ENCODE measurements around the gene CCNG1.
"Not testable (repeated sequence)": the region's sequence is repeated elsewhere in the genome, so short reads cannot be mapped to it uniquely, and the experiment has no call there.

The CCNG1 gene, protein sequence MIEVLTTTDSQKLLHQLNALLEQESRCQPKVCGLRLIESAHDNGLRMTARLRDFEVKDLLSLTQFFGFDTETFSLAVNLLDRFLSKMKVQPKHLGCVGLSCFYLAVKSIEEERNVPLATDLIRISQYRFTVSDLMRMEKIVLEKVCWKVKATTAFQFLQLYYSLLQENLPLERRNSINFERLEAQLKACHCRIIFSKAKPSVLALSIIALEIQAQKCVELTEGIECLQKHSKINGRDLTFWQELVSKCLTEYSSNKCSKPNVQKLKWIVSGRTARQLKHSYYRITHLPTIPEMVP

DNA sequence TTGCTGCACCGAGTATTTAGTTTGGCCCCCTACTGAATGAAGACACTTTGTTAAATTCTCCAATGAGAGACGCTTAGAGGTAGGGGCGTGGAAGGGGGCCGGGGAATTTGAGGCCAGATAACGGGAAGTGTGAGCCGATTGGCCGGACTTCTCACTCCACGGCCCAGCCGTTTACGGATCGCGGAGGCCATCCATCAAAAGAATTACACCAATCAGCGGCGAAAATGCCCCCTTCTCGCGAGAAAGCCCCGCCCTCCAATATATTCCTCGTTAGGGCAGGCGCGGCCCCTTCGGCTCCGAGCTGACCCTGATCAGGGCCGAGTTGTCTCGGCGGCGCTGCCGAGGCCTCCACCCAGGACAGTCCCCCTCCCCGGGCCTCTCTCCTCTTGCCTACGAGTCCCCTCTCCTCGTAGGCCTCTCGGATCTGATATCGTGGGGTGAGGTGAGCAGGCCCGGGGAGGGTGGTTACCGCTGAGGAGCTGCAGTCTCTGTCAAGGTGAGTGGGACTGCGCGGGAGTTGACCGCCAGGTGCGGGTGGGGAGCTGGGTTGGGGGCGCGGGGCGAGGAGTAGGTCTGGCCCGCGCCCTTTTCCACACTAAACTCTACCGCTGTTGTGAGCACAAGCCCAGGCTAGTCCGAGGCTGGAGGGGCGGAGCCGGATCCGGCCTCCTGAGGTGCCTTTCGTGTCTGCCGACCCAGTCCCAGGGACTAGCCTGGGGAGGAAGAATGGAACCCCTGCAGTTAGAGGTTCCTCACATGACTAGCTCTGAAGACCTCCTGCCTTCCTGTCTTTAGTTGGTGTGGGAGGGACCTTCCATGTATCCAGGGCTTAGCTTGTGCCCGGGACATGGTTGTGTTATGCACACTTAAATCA, at the start of gene CCNG1:
Gene CCNG1 (plus strand): TSS at position 287 of the 874 bp plus-strand sequence. CDS start 1,662 bp downstream, outside the sequence.
- TF ChIP-seq, protein P1, sequence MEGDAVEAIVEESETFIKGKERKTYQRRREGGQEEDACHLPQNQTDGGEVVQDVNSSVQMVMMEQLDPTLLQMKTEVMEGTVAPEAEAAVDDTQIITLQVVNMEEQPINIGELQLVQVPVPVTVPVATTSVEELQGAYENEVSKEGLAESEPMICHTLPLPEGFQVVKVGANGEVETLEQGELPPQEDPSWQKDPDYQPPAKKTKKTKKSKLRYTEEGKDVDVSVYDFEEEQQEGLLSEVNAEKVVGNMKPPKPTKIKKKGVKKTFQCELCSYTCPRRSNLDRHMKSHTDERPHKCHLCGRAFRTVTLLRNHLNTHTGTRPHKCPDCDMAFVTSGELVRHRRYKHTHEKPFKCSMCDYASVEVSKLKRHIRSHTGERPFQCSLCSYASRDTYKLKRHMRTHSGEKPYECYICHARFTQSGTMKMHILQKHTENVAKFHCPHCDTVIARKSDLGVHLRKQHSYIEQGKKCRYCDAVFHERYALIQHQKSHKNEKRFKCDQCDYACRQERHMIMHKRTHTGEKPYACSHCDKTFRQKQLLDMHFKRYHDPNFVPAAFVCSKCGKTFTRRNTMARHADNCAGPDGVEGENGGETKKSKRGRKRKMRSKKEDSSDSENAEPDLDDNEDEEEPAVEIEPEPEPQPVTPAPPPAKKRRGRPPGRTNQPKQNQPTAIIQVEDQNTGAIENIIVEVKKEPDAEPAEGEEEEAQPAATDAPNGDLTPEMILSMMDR (IDR thresholded peaks at IDR 0.05; ENCODE audit: low read depth, low read length, missing control alignments) = no peak
- DNase-seq (ENCODE audit: extremely low read depth, low read depth) = peak; percentile 86
- peak within 1 kb of the TSS; percentile 97 for H3K4me3 ChIP-seq (replicated peaks; ENCODE audit: low read depth, low read length)

DNA sequence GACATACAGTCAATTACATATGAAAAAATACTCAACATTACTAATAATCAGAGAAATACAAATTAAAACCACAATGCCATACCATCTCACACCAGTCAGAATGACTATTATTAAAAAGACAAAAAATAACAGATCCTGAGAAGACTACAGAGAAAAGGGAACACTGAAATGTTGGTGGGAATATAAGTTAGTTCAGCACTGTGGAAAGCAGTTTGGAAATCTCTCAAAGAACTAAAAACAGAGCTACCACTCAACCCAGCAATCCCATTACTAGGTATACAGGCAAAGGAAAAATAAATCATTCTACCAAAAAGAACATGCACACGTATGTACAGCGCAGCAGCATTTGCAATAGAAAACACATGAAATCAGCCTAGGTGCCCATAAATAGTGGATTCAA, 41.6 kb upstream of the CCNG1 start:
- no peak for DNase-seq (ENCODE audit: extremely low read depth, low read depth)
- TF ChIP-seq, protein P1 (IDR thresholded peaks at IDR 0.05; ENCODE audit: low read depth, low read length, missing control alignments) = no peak

DNA sequence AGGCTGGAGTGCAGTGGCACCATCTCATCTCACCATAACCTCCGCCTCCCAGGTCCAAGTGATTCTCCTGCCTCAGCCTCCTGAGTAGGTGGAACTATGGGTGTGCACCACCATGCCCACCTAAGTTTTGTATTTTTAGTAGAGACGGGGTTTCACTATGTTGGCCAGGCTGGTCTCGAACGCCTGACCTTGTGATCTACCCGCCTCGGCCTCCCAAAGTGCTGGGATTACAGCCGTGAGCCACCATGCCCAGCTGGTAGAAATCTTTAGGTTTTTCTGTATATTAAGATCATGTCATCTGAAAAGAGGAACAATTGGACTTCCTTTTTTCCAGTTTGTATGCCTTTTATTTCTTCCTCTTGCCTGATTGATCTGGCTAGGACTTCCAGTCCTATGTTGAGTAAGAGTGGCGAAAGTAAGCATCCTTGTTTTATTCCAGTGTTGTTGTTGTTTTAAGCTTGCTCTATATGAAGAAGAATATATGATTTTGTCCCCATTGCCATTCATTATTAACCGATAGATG, 40.5 kb upstream of the CCNG1 start:
- not testable (repeated sequence) for H3K4me3 ChIP-seq (replicated peaks; ENCODE audit: low read depth, low read length); DNase-seq (ENCODE audit: extremely low read depth, low read depth)

More for the DNA sequence above, 41.6 kb upstream of the CCNG1 start:
- no peak overlapping the region for H3K4me3 ChIP-seq (replicated peaks; ENCODE audit: low read depth, low read length)

DNA sequence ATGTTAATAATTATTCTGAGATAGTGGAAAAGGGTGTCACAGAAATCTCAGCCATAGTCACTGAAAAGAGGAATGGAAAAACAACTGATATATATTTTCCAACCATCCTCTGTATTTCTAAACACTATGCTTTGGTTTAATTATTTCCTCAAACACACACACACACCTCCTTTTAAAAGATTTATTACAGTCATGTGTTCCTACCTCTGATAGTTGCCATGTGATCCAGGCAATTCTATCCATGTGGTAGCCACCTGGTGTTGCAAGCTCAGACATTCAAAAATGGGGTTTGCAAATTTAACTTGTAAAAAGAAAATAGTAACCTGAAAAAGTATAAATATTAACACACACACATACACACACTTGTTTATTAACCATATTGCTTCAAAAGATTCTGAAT, 40.0 kb upstream of the CCNG1 start:
- H3K4me3 ChIP-seq (replicated peaks; ENCODE audit: low read depth, low read length) = no peak overlapping the region
- no peak for DNase-seq (ENCODE audit: extremely low read depth, low read depth)
- TF ChIP-seq, protein P1 (IDR thresholded peaks at IDR 0.05; ENCODE audit: low read depth, low read length, missing control alignments) = no peak

DNA sequence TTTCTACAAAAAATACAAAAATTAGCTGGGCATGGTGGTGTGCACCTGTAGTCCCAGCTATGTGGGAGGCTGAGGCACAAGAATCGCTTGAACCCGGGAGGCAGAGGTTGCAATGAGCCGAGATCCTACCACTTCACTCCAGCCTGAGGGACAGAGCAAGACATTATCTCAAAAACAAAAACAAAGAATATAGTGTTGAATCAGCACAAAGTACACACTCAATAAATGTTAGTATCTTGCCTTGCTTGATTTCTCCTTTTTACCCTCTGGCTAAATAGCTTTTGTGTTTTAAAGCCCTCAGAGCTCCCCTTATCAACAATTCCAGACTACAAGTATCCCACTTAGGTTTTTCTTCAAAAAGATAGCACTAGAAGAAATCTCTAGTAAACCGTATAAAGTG, 37.5 kb upstream of the CCNG1 start:
- no peak overlapping the region for H3K4me3 ChIP-seq (replicated peaks; ENCODE audit: low read depth, low read length)
- TF ChIP-seq, protein P1 (IDR thresholded peaks at IDR 0.05; ENCODE audit: low read depth, low read length, missing control alignments) = no peak
- DNase-seq (ENCODE audit: extremely low read depth, low read depth) = no peak

DNA sequence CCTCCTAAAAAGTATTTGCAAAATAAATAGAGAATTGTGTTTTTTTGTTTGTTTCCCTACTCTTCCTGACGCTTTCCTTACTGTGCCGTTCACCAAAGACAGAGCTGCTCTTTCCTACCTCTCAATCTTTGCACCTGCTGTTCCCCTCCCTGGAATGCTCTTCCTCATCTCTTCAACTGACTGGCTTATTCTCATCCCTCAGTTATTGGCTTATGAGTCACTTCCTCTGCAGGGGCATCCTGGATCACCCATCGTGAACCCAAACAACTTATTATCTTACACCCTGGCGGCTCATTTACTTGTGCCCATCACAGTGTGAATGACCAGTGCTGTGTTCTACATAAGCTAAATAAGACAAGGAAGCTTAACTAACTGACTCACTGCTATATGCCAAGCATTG, 36.1 kb upstream of the CCNG1 start:
- no peak for DNase-seq (ENCODE audit: extremely low read depth, low read depth)
- TF ChIP-seq, protein P1 (IDR thresholded peaks at IDR 0.05; ENCODE audit: low read depth, low read length, missing control alignments) = no peak
- H3K4me3 ChIP-seq (replicated peaks; ENCODE audit: low read depth, low read length) = no peak overlapping the region

DNA sequence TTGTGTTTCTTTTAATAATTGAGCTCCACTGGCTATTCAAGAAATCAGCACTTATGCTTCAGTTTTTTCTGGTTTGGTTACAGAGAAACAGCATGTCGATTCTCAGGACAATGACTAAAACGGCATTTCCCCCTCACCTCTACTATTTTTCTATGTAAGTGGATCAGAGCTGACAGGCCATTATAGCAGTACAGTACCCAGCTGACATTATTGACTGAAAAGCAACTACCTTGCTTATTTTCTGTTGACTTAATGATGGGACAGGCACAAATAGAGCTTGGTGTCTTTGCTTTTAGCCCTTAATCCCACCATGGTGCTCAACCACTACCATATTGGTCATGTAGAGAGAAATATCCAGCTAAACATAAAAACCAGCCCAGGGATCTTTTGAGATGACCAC, 35.4 kb upstream of the CCNG1 start:
- TF ChIP-seq, protein P1 (IDR thresholded peaks at IDR 0.05; ENCODE audit: low read depth, low read length, missing control alignments) = no peak
- DNase-seq (ENCODE audit: extremely low read depth, low read depth) = no peak

More for the DNA sequence above, 35.4 kb upstream of the CCNG1 start:
- H3K4me3 ChIP-seq (replicated peaks; ENCODE audit: low read depth, low read length) = no peak overlapping the region
